Activated T-cell treated with anti-CD3 and anti-CD28 coated beads for 1 hour (primary cell): ENCODE measurements around the gene MRPS18B.

ENCODE experiments used
- DNase-seq: peaks from one replicate; pipeline ENCODE4 v3.0.0-alpha.2; 2020; ENCODE audit warnings: low read depth

MRPS18B gene

DNA sequence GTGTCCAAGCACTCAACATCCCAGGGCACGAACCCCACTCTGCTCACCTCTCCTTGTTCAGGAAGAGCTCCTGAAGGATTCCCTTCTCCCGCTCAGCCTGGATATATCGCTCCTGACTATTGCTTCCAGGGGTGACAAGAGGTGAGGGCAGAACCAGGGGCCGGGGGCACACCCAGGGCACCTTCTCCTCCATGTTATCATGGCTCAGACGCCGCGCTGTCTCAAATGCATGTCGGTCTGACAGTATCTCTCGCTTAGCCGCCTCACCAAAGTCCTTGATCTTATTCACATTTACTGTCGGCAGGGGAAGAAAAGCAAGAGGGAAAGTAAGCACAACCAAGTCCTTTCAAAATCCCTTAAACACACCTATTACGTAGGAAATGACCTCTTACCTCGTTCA lies 13.7 kb upstream of the MRPS18B start:
- no peak for DNase-seq

DNA sequence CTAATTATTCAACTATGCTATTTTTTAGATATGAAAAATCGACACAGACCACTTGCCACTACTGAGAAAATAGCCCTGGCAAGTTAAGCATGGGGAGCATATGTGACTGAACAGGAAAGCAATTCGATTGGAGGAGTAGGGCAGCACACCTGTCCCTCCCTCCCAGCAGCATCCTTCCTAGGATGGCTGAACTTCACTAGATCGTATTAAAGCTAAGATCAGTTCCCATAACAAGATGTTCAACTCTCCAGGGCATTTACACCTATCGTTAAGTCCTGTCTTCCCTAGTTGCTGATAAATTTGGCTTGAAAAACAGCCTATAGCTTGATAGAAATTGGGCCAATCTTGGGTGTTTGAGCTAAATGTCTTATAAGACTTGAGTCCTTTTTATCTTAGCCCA lies 7.6 kb upstream of the MRPS18B start:
- DNase-seq: no peak

DNA sequence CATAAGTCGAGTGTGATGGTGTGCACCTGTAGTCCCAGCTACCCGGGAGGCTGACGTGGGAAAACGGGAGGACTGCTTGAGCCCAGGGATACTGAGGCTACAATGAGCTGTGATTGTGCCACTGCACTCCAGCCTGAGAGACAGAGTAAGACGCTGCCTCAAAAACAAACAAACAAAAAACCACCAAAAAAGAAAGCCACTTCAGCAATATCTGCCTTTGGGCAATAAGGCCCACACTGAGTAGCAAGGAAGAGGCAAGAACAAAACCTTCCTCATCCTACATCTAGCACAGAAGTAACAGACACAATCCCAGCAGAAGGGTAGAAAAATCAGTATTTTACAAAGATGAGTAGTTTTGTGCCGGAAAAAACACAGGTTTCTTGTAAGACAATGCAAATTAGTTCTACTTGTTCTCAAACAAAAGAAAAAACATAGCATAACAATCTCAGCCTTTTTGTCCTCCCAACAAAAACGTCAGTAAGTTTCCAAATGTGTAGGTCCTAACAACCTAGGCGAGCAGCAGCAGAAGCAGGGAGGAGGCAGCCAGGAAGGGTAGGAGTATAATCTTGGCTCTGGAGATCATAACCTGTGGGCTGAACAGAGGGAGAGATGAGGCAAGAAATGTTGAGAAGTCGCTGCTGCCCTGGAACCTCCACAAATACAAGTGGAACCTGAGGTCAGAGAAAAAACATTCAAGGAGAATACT lies 6.3 kb upstream of the MRPS18B start:
- DNase-seq: no peak

DNA sequence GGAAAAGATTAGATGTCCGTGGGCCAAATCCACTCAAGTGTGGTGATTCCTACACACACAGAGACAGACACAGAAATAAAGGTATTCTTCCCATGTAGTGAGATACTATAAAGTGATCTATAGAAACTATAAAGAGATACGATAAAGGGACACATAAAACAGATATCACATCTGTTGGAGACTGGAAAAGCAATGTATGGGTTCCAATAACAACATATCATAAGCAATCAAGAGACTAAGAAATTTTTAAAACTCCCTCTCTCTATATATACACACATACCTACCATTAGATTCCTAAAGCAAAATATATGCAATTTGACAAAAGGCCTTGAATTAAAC lies 5.8 kb upstream of the MRPS18B start:
- DNase-seq: no peak

DNA sequence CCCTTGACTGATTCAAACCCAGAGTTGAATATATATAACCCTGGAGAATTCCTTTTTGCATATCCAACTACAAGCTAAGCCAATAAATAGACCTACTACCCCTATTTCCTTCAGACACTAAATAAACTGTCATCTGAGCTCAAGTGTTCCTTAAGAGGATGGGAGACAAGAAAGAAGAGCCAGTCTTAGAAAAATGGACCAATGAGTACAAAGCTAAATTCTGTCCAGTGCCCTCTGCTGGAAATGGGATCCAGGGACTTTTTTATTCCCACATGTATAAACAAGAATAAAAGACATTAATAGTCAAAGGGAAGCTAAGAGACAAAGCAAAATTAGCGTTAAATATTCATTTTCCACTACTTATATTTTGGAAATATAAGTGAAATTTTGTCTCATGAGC lies 5.4 kb upstream of the MRPS18B start:
- DNase-seq: no peak

DNA sequence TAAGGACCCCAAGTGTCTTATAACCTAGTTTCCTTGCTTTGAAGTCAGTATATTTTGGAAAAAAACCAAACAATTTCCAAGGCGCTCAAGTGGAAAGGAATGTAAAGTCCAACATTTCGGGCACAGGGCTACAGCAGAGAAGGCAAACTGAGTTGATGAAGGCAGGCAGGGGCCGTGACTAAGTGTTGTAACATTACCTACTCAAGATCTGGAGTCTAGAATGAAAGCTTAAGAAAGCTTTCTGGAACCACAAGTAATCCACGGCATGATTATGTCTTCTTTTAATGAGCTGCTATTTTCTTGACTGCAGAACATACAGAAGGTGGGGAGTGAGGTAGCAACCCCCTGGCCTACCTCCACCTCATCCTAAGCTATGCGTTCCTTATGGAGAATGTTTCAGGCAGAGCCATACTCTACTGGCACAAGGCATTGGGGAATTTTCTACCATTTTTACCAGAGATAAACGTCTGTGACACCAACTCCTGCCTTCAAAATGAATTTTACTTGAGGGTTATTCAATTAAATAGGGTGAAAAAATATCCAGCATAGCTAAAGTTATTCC lies 4.9 kb upstream of the MRPS18B start:
- DNase-seq: no peak

DNA sequence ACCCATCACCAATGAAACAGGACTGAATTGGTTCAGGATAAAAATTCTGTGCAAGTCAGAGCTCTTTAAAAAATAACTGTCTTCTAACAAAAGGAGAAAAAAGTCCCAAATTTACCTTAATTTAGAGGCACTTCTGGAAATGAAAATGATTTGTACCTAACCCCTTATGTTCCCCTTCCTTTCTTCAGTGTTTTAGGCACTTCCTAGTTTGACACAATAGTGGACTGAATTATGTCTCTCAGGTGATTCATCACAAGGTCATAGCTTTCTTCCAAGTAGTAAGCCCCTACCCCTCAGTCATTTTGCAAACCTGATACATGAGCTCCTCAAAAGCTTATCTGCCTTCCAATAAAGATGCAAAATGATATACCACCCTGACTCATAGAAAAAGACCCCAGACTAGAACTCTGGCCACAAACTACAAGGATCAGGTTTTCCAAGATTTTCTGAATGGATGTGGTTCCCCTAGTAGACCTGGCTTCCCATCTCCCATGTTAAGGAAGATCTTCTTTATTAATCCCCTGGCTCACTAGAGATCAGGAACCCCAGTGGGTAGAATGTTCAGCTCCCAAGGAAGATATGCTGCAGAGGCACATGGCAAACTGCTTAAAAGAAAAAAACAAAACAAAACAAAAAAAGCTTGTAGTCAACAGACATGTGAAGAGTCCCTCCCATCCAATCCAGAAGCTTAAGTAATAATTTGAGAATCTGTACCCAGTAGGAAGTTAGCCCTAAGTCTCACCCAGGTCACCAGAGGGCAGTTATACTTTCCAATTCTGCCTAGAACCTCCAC lies 4.2 kb upstream of the MRPS18B start:
- no peak for DNase-seq

DNA sequence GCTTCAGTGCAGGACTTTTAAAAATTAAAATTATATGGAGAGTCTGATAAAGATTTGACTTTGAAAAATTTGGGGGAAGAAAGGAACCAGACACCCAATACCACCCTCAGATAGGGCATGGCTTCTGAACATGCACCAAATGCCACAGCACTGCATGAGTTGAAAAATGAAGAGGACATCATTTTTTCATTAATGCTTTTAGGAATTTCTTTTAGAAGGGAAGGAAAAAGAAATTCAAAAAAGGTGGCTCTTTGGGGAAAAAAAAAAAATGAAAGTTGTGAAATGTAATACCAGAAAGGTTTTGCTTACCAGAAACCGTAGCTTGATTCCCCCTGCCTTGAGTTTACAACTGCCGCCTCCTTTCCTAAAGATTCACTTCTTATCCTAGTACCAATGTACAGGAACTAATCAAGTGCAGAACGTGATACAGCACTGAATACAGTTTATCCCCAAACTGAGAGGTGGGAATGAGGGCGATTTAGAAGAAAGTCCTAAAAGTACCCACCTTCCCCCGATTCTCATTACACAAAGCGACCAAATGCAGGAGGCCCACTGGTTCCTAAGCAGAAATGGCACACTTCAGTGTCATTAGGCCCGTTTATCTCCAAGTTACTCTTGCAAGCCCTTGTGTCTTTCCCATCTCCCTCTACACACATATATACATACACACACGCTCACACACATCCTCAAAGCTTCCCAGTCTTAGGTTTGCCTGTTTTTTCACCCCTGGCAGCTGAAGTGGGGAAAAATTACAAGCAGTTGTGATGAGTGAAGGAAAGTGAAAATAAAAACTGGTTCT lies 3.4 kb upstream of the MRPS18B start:
- DNase-seq: no peak

DNA sequence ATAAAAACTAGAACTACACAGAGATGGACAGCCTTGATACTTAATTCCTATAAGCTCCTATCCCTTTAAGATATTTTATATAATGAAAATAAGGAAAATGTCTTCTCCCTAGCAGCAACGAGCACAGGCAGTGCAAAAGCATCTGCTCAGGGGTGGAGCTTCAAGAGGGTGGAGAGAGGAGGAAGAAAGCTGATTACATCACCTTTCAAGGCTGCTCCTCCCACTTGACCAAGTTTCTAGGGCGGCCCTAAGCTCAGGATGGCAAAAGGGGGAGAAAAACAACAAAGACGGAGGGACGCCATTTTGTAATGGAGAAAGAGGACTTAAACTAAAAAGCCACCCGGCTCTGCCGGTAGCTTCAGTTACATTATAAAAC lies 2.8 kb upstream of the MRPS18B start:
- peak; percentile 66 for DNase-seq

DNA sequence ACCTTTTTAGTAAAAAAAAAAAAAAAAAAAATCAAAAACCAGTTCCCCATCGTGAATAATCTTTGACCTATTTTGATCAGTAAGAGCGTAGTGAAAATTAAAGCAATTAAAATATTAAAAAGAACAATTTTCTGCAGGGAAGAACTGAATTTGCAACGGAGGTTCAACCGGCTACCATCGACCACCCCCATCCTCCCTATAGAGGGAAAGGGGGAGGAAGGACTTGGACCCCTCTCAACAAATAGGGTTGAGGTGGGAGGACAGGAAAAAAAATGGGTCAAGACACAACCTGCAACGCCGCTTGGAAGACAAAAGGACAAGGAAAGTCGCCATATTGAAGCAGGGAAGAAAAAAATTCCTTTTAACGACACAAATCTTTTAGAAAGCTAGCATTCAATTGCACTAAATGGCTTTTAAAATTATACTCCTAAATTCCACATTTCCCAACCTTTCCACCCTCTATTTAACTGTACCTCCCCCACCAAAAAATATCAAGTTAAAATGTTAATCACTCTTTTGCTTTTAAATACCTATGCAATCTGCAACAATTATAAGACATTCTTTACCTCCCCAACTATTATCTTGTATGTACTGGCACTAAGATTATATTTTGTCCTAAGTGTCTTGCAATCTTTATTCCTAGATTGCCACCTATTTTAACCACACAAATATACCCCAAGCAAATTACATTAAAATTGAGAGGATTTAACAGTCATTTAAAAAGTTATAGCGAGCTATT lies 2.3 kb upstream of the MRPS18B start:
- DNase-seq: peak; percentile 16

DNA sequence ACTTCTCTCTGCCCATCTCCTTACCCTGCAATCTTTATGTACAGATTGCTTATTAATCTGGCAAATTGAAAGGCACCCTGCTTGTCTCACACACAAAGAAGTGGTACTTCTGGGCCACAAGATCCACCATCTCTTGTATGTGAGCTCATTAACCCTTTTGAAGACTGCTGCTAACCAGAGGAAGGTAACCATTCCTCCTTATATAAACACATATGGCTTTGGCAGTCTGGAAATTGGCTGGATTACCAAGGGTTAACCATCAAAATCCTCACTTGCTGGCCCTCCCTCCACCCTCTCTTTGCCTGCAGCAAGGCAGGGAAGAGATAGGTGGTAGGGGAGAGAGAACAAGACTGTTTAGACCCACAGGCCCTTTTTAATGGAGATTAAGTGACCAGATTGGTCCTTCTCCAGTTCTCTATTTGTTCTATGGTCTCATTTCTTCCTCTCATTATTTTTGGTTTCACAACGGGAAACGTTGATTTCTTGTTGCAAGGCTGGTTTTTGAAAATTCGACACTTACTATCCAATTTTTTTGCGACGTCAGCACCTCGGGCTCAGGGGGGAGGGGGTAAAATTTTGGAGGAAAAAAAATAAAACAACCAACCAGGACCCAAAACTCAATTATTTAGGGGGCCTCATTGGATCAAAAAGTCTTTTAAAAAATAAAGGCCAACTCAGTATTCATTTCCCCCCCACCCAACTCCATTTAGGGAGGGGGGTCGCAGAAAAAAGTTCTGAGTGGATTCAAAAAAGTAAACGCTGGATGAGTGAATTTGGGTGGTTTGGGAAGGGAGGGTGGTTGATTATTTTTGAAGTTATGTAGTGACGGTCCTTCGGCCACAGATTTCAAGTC lies 1.5 kb upstream of the MRPS18B start:
- peak; percentile 22 for DNase-seq

DNA sequence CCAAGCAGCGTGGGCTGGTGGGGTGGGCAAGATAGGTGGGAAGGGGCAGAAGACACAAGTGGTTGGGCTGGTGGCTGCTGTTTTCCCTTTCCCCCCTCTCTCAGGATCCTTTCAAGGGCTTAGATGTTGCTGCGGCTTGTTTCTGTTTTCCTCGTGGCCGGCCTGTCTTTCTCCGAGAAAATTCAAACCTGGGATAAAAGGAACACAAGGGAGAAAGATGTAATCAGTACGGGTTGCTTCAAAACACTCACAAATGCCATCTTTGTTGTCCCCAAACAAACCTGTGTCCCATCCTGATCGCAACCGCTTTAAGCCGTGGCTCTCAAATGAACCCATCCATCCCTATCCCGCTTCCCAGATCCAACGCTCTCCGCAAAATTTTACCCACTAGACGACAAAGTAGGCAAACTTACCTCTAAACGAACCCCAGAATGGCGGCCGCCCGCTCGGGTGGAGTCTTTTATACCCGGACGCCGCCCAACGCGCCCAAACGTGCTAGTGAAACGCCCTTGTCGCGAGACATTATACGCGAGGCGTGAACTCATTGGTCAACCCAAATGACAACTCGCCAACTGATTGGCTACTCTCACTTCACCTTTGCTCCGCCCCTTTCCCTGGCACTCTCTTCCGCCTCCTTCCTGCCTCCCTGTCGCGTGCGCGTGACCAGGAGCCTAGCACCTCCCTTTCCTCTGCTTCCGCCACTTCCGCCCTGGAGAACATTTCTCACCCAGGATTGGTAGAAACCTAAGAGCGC lies 652 bp upstream of the MRPS18B start, which contains the start of gene PPP1R10:
TSS of gene PPP1R10 (minus strand) at position 433 of the 754 bp plus-strand sequence. CDS start 7,299 bp downstream, outside the sequence.
- peak; percentile 94 for DNase-seq

DNA sequence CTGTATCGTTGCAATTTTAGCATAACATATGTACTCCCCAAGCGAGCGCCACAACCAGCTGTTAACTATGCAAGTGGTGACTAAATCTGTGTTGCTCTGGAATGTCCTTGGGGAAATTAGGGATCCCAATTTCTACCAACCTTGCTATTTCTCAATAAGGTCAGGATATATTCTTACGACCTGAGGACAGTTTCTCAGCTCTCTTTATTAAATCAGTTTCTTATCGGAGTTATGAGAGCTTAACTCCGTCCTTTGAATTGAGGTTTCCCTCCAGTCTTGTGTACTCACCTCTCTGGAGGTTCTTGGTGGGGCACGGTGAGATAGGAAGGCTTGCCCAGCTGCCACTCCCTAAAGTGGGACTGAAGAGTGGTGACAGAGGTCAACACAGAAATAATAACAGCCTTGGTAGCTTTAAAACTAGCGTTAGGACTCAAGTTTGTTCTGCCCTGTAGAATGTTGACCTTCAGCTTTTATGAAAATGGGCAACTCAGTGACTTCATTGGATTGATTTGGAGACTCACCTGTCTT lies 694 bp downstream of the MRPS18B start:
- no peak for DNase-seq

DNA sequence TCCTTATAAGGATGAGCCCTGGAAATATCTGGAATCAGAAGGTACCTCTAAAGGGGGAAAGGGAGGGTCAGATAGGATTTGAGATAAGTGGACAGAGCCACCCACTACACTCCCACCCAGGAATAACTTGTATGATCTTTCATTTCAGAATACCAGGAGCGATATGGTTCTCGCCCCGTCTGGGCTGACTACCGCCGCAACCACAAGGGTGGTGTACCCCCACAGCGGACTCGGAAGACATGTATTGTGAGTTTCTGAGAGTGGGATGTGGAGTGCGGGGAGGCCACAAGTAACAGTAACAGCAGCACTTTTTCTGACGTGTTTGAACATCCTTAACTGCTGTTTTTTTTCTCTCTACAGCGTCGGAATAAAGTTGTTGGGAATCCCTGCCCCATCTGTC lies 1.9 kb downstream of the MRPS18B start:
- DNase-seq: no peak

DNA sequence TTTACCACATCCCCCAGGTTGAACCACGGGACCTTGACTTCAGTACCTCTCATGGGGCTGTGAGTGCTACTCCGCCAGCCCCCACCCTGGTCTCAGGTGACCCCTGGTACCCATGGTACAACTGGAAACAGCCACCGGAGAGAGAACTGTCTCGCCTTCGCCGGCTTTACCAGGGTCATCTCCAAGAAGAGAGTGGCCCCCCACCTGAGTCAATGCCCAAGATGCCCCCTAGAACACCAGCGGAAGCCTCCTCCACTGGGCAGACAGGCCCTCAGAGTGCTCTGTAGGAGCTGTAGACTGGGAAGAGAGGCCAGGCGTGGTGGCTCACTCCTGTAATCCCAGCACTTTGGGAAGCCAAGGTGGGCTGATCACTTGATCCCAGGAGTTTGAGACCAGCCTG lies 7.9 kb downstream of the MRPS18B start:
- DNase-seq: no peak

DNA sequence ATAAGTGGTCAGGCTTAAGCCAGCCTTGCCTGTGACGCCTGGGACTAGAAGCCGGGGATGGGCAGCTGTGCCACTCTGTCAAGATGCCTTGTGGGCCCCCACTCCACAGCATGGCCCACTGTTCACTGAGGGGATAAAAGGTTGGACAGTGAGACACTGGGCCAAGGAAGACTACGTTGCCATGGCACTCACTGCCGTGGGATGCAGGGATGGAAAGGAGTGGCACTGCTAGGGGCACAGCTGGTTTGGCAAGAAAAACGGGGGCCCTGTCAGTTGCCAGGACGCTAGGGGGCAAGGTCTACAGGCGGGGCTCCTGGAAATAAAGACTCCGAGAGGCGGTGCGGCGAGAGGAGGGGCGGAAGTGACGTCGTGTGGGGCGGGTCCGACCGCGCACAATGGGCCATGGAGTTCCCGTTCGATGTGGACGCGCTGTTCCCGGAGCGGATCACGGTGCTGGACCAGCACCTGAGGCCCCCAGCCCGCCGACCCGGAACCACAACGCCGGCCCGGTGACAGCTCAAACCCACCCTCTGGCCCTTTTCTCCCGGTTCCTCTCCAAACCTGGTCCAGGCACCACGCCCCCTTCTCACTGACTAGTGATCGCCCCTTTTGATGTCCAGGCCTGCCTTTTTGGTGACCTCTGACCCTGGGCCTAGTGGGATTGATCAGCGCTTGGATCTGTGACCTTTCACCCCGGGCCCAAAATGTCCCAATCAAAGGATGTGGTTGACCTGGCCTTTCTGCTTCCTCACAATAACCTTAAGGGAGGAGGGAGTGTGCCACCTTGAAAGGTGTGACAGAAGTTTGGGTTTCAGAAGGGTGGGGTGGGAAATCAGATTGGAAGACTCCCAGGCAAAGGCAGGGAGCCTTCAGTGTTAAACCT lies 9.1 kb downstream of the MRPS18B start, which contains the start of gene ATAT1:
TSS of gene ATAT1 (plus strand) at position 391 of the 883 bp plus-strand sequence.
- DNase-seq: peak; percentile 82

DNA sequence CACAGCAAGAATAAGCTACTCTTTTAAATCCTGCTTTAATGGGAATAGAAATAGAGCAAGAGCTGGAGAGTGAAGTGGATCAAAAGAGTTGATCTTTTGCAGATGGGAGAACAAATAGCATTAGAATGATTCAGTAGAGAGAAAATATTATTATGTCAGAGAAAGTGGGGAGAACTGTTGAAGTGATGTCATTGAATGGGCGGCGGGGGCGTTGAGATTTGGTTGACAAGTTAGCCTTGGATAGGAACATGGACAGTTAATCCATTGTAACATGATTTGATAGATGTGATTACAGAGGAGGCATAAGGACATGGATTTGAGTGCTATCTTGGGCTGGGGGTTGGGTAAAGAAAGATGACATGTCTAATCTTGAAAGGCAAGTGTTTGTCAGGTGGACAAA lies 18.2 kb downstream of the MRPS18B start:
- no peak for DNase-seq

DNA sequence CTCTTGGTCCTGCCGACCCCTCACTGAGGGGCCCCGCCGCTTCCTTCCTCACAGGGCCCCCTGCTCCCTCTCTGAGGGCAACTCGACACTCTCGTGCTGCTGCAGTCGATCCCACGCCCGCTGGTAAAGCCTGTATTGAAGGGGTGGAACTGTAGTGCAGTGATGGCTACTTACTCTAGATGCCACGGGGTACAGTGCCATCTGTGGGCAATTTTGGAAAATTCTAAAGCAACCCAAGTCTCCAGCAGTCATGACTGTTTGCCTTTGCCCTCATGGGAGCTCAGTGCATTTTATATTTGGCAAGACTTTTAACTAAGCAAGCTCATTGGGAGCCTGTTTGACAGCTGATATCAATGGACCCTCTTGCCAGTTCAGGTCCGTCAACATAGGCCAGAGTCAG lies 22.8 kb downstream of the MRPS18B start:
- no peak for DNase-seq

DNA sequence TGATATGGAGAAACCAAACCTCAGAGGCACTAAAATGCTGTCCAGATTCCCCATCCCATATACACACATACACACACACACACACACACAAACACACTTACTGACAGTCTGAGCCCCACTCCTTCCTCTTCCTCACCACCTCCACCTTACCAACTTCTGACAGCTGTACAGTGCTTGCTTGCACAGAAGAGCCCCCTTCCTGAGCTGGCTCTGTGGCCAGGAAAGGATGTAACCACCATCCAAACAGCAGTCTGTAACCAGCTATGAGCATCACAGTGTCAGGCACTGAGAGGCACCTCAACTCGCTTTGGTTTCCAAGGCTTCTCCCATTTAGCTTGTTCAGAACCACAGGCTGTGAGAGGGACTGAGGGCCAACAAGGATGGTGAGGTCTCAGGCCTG lies 23.4 kb downstream of the MRPS18B start:
- DNase-seq: no peak
